PC-3 (cell line): Measurements from ENCODE around the gene MOB3A. TPM values are rescaled to one million over a fixed set of nuclear protein-coding genes. Genes with fewer than 3 reads are reported as not detected.

Source experiments
- ATAC-seq: fragments of 200-7000 bp; cut with Tn5 transposase; 2 replicates; pipeline ENCODE4 v1.9.1; 2020; ENCODE audit warnings: mild to moderate bottlenecking, moderate library complexity
- BruUV-seq: library from RNA; stranded (reverse); fragments of 400-500 nt; replicated peaks from 2 replicates; lab custom pipeline; 2021; lab: Mats Ljungman, UMichigan
- CTCF ChIA-PET: fragments of 300-600 bp; sonication (Branson Sonifier 250); formaldehyde crosslinking; loops from one replicate; lab custom pipeline; 2022; ENCODE audit warnings: antibody characterized with exemption; lab: Charles Lee
- POLR2A ChIA-PET: fragments of 300-600 bp; sonication (Branson Sonifier 250); formaldehyde crosslinking; loops from one replicate; lab custom pipeline; 2022; ENCODE audit warnings: antibody characterized with exemption; ENCODE audit not compliant: unreplicated experiment; lab: Charles Lee
- DNase-seq: peaks from one replicate; pipeline ENCODE4 v3.0.0-alpha.2; 2015
- H2AFZ ChIP-seq: fragments of 300-600 bp; sonication (generic); 2 replicates; pipeline ENCODE4 v1.6.0; 2016; ENCODE audit warnings: antibody characterized with exemption, low read length
- H3F3A ChIP-seq: fragments of 300-600 bp; sonication (generic); one replicate; pipeline ENCODE4 v1.6.0; 2017; ENCODE audit warnings: antibody characterized with exemption, low read length, control low read depth, mild to moderate bottlenecking; ENCODE audit not compliant: unreplicated experiment
- H3K27ac ChIP-seq: fragments of 300-600 bp; sonication (generic); 2 replicates; pipeline ENCODE4 v1.5.1; 2016; ENCODE audit warnings: mild to moderate bottlenecking, low read length
- H3K27me3 ChIP-seq: fragments of 300-600 bp; sonication (generic); 2 replicates; pipeline ENCODE4 v1.6.1; 2016; ENCODE audit warnings: low read length, mixed read lengths
- H3K36me3 ChIP-seq: fragments of 300-600 bp; sonication (generic); 2 replicates; pipeline ENCODE4 v1.6.1; 2016; ENCODE audit warnings: low read depth, mixed run types, low read length, mixed read lengths
- H3K4me1 ChIP-seq: fragments of 300-600 bp; sonication (generic); 2 replicates; pipeline ENCODE4 v1.5.1; 2016; ENCODE audit warnings: low read length; ENCODE audit not compliant: insufficient read depth
- H3K4me2 ChIP-seq: fragments of 300-600 bp; sonication (generic); 2 replicates; pipeline ENCODE4 v1.6.0; 2016; ENCODE audit warnings: low read length
- H3K4me3 ChIP-seq: fragments of 300-600 bp; sonication (generic); 2 replicates; pipeline ENCODE4 v1.5.1; 2016; ENCODE audit warnings: mild to moderate bottlenecking, low read length, mixed read lengths
- H3K79me2 ChIP-seq: fragments of 300-600 bp; sonication (generic); 2 replicates; pipeline ENCODE4 v1.6.1; 2017; ENCODE audit warnings: low read length, mixed read lengths
- H3K9ac ChIP-seq: fragments of 300-600 bp; sonication (generic); 2 replicates; pipeline ENCODE4 v1.6.0; 2016; ENCODE audit warnings: mild to moderate bottlenecking, low read length
- H3K9me2 ChIP-seq: fragments of 300-600 bp; sonication (generic); replicated peaks from 2 replicates; pipeline ENCODE4 v1.6.1; 2016; ENCODE audit warnings: mixed run types, low read length, mixed read lengths
- H3K9me3 ChIP-seq: fragments of 300-600 bp; sonication (generic); 2 replicates; pipeline ENCODE4 v1.6.1; 2016; ENCODE audit warnings: low read length, mixed read lengths
- H4K20me1 ChIP-seq: fragments of 300-600 bp; sonication (generic); 2 replicates; pipeline ENCODE4 v1.6.1; 2016; ENCODE audit warnings: low read length, mixed read lengths
- EZH2 ChIP-seq: fragments of 300-600 bp; sonication (generic); IDR thresholded peaks from one replicate; pipeline ENCODE4 v1.6.1; 2017; ENCODE audit warnings: antibody characterized with exemption, mild to moderate bottlenecking, low read length; ENCODE audit not compliant: unreplicated experiment
- EZH2phosphoT487 ChIP-seq: fragments of 300-600 bp; sonication (generic); IDR thresholded peaks from 2 replicates; pipeline ENCODE4 v1.6.1; 2018; ENCODE audit warnings: mild to moderate bottlenecking, antibody characterized with exemption, low read length, borderline replicate concordance
- intact Hi-C: fragments of 100-400 bp; cut with micrococcal nuclease; formaldehyde crosslinking; loops from 2 replicates; pipeline ENCODE4 v1.9.0; 2023
- total RNA-seq: library from RNA; depleted of rRNA; stranded (reverse); fragments of >200 nt; gene quantifications from 2 replicates; pipeline ENCODE4 v1.2.3, GENCODE V29; 2014
- TF ChIP-seq, protein P1 (sequence below): fragments of 300-600 bp; sonication (generic); conservative IDR thresholded peaks from 2 replicates; pipeline ENCODE4 v1.5.1; 2017; ENCODE audit warnings: antibody characterized with exemption, low read depth, mild to moderate bottlenecking, low read length

Gene MOB3A
- total RNA-seq, 1 experiment from 2014 or later: 15.1 TPM

DNA sequence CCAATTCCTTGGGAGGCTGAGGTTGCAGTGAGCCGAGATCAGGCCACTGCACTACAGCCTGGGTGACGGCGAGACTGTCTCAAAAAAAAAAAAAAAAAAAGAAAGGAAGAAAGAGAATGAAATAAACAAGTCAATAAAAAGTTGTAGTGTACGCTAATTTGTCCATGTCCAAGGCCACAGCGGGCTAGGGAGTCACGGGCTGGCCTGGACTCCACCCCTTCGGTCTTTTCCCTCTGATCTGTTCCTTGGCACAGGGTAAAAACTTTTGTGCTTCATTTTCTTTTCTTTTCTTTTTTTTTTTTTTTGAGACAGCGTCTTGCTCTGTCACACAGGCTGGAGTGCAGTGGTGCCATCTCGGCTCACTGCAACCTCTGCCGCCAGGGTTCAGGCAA, 25.7 kb downstream of the MOB3A start:
- Histone ChIP-seq H3K9me3 (no peaks in the 10 kb centered on the region), H3K27me3 (no peaks in the 10 kb centered on the region), H3K9me2 (no peaks in the 10 kb centered on the region), H3K9ac (no peak overlapping the region), H3F3A (no peaks in the 10 kb centered on the region), H3K4me2 (no peak overlapping the region), H4K20me1 (no peaks in the 10 kb centered on the region), H3K4me1 (no peaks in the 10 kb centered on the region), H2AFZ (no peak overlapping the region), H3K79me2 (no peaks in the 10 kb centered on the region), H3K36me3 (peaks cover 2% of the 10 kb centered on the region; the same call in 1 of the 2 replicates), H3K27ac (no peak overlapping the region), H3K4me3 (no peak overlapping the region)
- DNase-seq: no peak
- intact Hi-C loops: no loop called here
- CTCF ChIA-PET: no interaction called here
- no peak for ATAC-seq
- TF ChIP-seq EZH2: no peak
- TF ChIP-seq, protein P1, sequence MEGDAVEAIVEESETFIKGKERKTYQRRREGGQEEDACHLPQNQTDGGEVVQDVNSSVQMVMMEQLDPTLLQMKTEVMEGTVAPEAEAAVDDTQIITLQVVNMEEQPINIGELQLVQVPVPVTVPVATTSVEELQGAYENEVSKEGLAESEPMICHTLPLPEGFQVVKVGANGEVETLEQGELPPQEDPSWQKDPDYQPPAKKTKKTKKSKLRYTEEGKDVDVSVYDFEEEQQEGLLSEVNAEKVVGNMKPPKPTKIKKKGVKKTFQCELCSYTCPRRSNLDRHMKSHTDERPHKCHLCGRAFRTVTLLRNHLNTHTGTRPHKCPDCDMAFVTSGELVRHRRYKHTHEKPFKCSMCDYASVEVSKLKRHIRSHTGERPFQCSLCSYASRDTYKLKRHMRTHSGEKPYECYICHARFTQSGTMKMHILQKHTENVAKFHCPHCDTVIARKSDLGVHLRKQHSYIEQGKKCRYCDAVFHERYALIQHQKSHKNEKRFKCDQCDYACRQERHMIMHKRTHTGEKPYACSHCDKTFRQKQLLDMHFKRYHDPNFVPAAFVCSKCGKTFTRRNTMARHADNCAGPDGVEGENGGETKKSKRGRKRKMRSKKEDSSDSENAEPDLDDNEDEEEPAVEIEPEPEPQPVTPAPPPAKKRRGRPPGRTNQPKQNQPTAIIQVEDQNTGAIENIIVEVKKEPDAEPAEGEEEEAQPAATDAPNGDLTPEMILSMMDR: no peak
- TF ChIP-seq EZH2phosphoT487: no peak
- POLR2A ChIA-PET: no interaction called here
- no TSS peak for BruUV-seq

DNA sequence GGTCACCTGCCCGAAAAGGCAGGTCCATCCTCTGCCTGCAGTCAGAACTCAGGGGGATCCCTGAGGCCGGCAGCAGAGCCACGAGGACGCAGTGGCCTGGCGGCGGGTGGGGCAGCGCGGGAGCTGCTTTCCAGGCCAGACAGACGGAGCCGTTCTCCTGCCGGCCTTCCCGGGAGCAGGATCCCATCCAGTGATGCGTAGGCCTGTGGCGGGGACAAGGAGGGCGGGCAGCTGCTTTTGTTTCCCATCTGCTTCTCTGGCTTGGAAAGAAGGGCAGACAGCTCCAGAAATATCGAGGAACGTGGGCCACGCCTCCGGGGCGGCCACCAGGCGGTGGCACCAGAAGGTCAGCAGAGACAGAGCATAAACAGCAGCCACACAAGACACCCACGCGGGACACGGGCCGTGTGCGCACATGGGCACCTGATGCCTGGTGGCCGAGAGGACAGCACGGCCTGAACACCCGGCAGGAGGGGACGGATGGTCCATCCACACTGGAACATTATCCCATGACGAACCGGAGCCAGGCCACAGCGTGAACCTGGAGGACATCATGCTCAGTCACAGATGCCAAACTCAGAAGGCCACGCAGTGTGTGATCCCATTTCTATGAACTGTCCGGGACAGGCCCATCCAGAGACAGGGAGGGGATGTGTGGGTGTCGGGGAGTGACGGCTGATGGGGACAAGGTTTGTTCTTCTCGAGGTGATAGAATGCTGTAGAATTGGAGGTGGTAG, 31.2 kb downstream of the MOB3A start:
- H3K4me3 ChIP-seq: no peak overlapping the region
- DNase-seq (no peak), ATAC-seq (no peak)
- TF ChIP-seq, protein P1: no peak
- TF ChIP-seq EZH2phosphoT487: no peak
- no peak for TF ChIP-seq EZH2
- no peaks in the 10 kb centered on the region for H3K9me2 ChIP-seq
- no peak overlapping the region for H3K9ac ChIP-seq
- H3K4me2 ChIP-seq: no peak overlapping the region
- intact Hi-C loops: no loop called here
- H3K79me2 ChIP-seq: no peaks in the 10 kb centered on the region
- no peaks in the 10 kb centered on the region for H3K9me3 ChIP-seq
- POLR2A ChIA-PET: no interaction called here
- H3K36me3 ChIP-seq: no peaks in the 10 kb centered on the region
- H3K27ac ChIP-seq: no peak overlapping the region
- no peaks in the 10 kb centered on the region for H4K20me1 ChIP-seq
- H3F3A ChIP-seq: no peaks in the 10 kb centered on the region
- H2AFZ ChIP-seq: no peak overlapping the region
- peaks cover 18% of the 10 kb centered on the region for H3K4me1 ChIP-seq
- BruUV-seq: no TSS peak
- no peaks in the 10 kb centered on the region for H3K27me3 ChIP-seq
- CTCF ChIA-PET: no interaction called here

DNA sequence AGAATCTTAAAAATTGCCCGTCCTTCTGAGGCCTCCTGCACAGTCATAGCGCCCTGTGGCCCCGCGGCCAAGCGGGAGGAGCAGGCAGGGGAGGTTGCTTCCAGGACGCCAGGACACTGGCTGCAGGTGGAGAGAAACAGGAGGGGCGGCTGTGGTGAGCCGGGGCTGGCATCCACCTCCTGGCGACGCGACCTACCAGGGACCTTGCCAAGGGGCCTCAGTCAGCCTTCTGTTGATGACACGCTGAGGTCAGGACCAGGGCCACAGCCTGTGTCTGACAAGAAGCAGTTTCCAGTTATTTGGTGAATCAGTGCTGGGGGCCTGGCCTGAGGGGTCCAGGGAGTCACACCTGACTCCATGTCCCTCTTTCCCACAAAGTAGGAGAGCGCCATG, 31.7 kb downstream of the MOB3A start:
- CTCF ChIA-PET: no interaction called here
- H2AFZ ChIP-seq: no peak overlapping the region
- H3F3A ChIP-seq: no peaks in the 10 kb centered on the region
- H3K9me2 ChIP-seq: no peaks in the 10 kb centered on the region
- peaks cover 24% of the 10 kb centered on the region for H3K4me1 ChIP-seq
- H3K36me3 ChIP-seq: no peaks in the 10 kb centered on the region
- BruUV-seq: no TSS peak
- no peaks in the 10 kb centered on the region for H3K9me3 ChIP-seq
- TF ChIP-seq, protein P1: no peak
- TF ChIP-seq EZH2phosphoT487 (no peak), EZH2 (no peak)
- no peak overlapping the region for H3K9ac ChIP-seq
- H3K27ac ChIP-seq: no peak overlapping the region
- DNase-seq (no peak), ATAC-seq (no peak)
- H3K4me2 ChIP-seq: no peak overlapping the region
- no peaks in the 10 kb centered on the region for H3K79me2 ChIP-seq
- intact Hi-C loops: no loop called here
- POLR2A ChIA-PET: no interaction called here
- no peaks in the 10 kb centered on the region for H4K20me1 ChIP-seq
- no peak overlapping the region for H3K4me3 ChIP-seq
- no peaks in the 10 kb centered on the region for H3K27me3 ChIP-seq
